Measurements from ENCODE around the gene PGBD5. TPM values are rescaled to one million over a fixed set of nuclear protein-coding genes. Genes with fewer than 3 reads are reported as not detected.

Gene PGBD5
- total RNA-seq, 1 donor from 2014 or later, result 1.0 TPM

GRCh38 chr1:230282157-230282556, 144.0 kb downstream of the PGBD5 start:
- Mint-ChIP-seq H3K4me1 (ENCODE audit: unreplicated experiment) (no peaks in the 10 kb centered on the region), H3K9me3 (ENCODE audit: unreplicated experiment) (no peaks in the 10 kb centered on the region), H3K27ac (ENCODE audit: unreplicated experiment) (no peak overlapping the region), H3K27me3 (ENCODE audit: unreplicated experiment) (no peaks in the 10 kb centered on the region), H3K36me3 (ENCODE audit: unreplicated experiment) (peaks cover 37% of the 10 kb centered on the region), H3K4me3 (ENCODE audit: unreplicated experiment) (no peak overlapping the region)
- TF ChIP-seq CTCF (IDR thresholded peaks at IDR 0.05), result no peak
- DNase-seq (ENCODE audit: extremely low spot score, unreplicated experiment), result no peak

GRCh38 chr1:230281556-230281955, 144.6 kb downstream of the PGBD5 start:
- H3K9me3 Mint-ChIP-seq (ENCODE audit: unreplicated experiment), result no peaks in the 10 kb centered on the region
- DNase-seq (ENCODE audit: extremely low spot score, unreplicated experiment), result no peak
- peaks cover 43% of the 10 kb centered on the region for H3K36me3 Mint-ChIP-seq (ENCODE audit: unreplicated experiment)
- TF ChIP-seq CTCF (IDR thresholded peaks at IDR 0.05), result no peak
- no peak overlapping the region for H3K27ac Mint-ChIP-seq (ENCODE audit: unreplicated experiment)
- H3K4me3 Mint-ChIP-seq (ENCODE audit: unreplicated experiment), result no peak overlapping the region
- no peaks in the 10 kb centered on the region for H3K4me1 Mint-ChIP-seq (ENCODE audit: unreplicated experiment)
- H3K27me3 Mint-ChIP-seq (ENCODE audit: unreplicated experiment), result no peaks in the 10 kb centered on the region

- DNase-seq (ENCODE audit: extremely low spot score, unreplicated experiment), result no peak
- no peak for TF ChIP-seq CTCF (IDR thresholded peaks at IDR 0.05)
- H3K4me3 Mint-ChIP-seq (ENCODE audit: unreplicated experiment), result no peak overlapping the region
- H3K27me3 Mint-ChIP-seq (ENCODE audit: unreplicated experiment), result no peaks in the 10 kb centered on the region
- H3K4me1 Mint-ChIP-seq (ENCODE audit: unreplicated experiment), result no peaks in the 10 kb centered on the region
- peaks cover 44% of the 10 kb centered on the region for H3K36me3 Mint-ChIP-seq (ENCODE audit: unreplicated experiment)
- H3K9me3 Mint-ChIP-seq (ENCODE audit: unreplicated experiment), result no peaks in the 10 kb centered on the region
- no peak overlapping the region for H3K27ac Mint-ChIP-seq (ENCODE audit: unreplicated experiment)
Measured at GRCh38 chr1:230280906-230281413, 145.2 kb downstream of the PGBD5 start.

- no peak overlapping the region for H3K4me3 Mint-ChIP-seq (ENCODE audit: unreplicated experiment)
- H3K36me3 Mint-ChIP-seq (ENCODE audit: unreplicated experiment), result peaks cover 44% of the 10 kb centered on the region
- no peak for TF ChIP-seq CTCF (IDR thresholded peaks at IDR 0.05)
- DNase-seq (ENCODE audit: extremely low spot score, unreplicated experiment), result no peak
- no peaks in the 10 kb centered on the region for H3K4me1 Mint-ChIP-seq (ENCODE audit: unreplicated experiment)
- H3K9me3 Mint-ChIP-seq (ENCODE audit: unreplicated experiment), result no peaks in the 10 kb centered on the region
- no peaks in the 10 kb centered on the region for H3K27me3 Mint-ChIP-seq (ENCODE audit: unreplicated experiment)
- no peak overlapping the region for H3K27ac Mint-ChIP-seq (ENCODE audit: unreplicated experiment)
Measured at GRCh38 chr1:230280054-230280795, 145.9 kb downstream of the PGBD5 start.

- no peak for DNase-seq (ENCODE audit: extremely low spot score, unreplicated experiment)
- Mint-ChIP-seq H3K4me3 (ENCODE audit: unreplicated experiment) (no peak overlapping the region), H3K36me3 (ENCODE audit: unreplicated experiment) (peaks cover 46% of the 10 kb centered on the region), H3K9me3 (ENCODE audit: unreplicated experiment) (no peaks in the 10 kb centered on the region), H3K27me3 (ENCODE audit: unreplicated experiment) (no peaks in the 10 kb centered on the region), H3K27ac (ENCODE audit: unreplicated experiment) (no peak overlapping the region), H3K4me1 (ENCODE audit: unreplicated experiment) (no peaks in the 10 kb centered on the region)
- TF ChIP-seq CTCF (IDR thresholded peaks at IDR 0.05), result no peak
Measured at GRCh38 chr1:230279583-230279945, 146.6 kb downstream of the PGBD5 start.
